NCI-H82 (cell line): Measurements from ENCODE around the gene CRNN.

Source experiments
- DNase-seq: peaks from one replicate; lab custom pipeline; 2025; lab: John Stamatoyannopoulos, UW

CRNN gene

GRCh38 chr1:152419917-152420316, 5.9 kb upstream of the CRNN start:
- no peak for DNase-seq

GRCh38 chr1:152415454-152416227, 1.6 kb upstream of the CRNN start:
- no peak for DNase-seq

GRCh38 chr1:152412756-152413155, 1.3 kb downstream of the CRNN start:
- DNase-seq: no peak

GRCh38 chr1:152411134-152411533, 2.9 kb downstream of the CRNN start:
- peak; percentile 13 for DNase-seq

- no peak for DNase-seq
Observed at GRCh38 chr1:152410599-152410998, 3.5 kb downstream of the CRNN start.

- no peak for DNase-seq
Observed at GRCh38 chr1:152410028-152410427, 4.0 kb downstream of the CRNN start.

- DNase-seq: peak; percentile 6
Observed at GRCh38 chr1:152408664-152409063, 5.4 kb downstream of the CRNN start.

GRCh38 chr1:152398812-152399698, 15.0 kb downstream of the CRNN start:
- peak; percentile 39 for DNase-seq

- peak; percentile 20 for DNase-seq
Observed at GRCh38 chr1:152397474-152397873, 16.6 kb downstream of the CRNN start.

GRCh38 chr1:152394151-152394550, 19.9 kb downstream of the CRNN start:
- no peak for DNase-seq

- no peak for DNase-seq
Observed at GRCh38 chr1:152392909-152393308, 21.2 kb downstream of the CRNN start.

GRCh38 chr1:152388889-152389288, 25.2 kb downstream of the CRNN start:
- DNase-seq: no peak

- no peak for DNase-seq
Observed at GRCh38 chr1:152386940-152387339, 27.1 kb downstream of the CRNN start.

GRCh38 chr1:152380932-152381331, 33.1 kb downstream of the CRNN start:
- no peak for DNase-seq

GRCh38 chr1:152374451-152374850, 39.6 kb downstream of the CRNN start:
- no peak for DNase-seq

- no peak for DNase-seq
Observed at GRCh38 chr1:152372672-152373071, 41.4 kb downstream of the CRNN start.

GRCh38 chr1:152367436-152367835, 46.6 kb downstream of the CRNN start:
- DNase-seq: no peak

GRCh38 chr1:152359906-152360305, 54.2 kb downstream of the CRNN start, which contains the start of gene FLG2:
Gene FLG2 (minus strand): TSS chr1:152360006. CDS start chr1:152358884, 1,122 bp downstream.
- no peak for DNase-seq
